K562 (cell line): ENCODE data around the gene FAM118B. TPM values are rescaled to one million over a fixed set of nuclear protein-coding genes. Genes with fewer than 3 reads are reported as not detected.

Experiments used
- ARID1B ChIP-seq: fragments of 450-650 bp; IDR thresholded peaks from 2 replicates; pipeline ENCODE4 v1.6.1; 2016; ENCODE audit warnings: antibody characterized with exemption, mild to moderate bottlenecking, inconsistent platforms
- CLOCK ChIP-seq: fragments of 250-450 bp; sonication (Bioruptor Pico); IDR thresholded peaks from 2 replicates; pipeline ENCODE4 v1.4.0; 2020; ENCODE audit warnings: mild to moderate bottlenecking, moderate library complexity, borderline replicate concordance
- CREB5 ChIP-seq: fragments of 250-450 bp; sonication (Bioruptor Pico); IDR thresholded peaks from 2 replicates; pipeline ENCODE4 v1.5.0; 2020; ENCODE audit warnings: mild to moderate bottlenecking
- ELF2 ChIP-seq: fragments of 250-450 bp; sonication (Bioruptor Pico); IDR thresholded peaks from 2 replicates; pipeline ENCODE4 v1.5.0; 2021; ENCODE audit warnings: mild to moderate bottlenecking
- IRF9 ChIP-seq: fragments of 450-650 bp; IDR thresholded peaks from 2 replicates; pipeline ENCODE4 v1.6.1; 2016; ENCODE audit warnings: missing biosample characterization, missing genetic modification characterization
- JUND ChIP-seq, 2 experiments: IDR thresholded peaks; 2 replicates in 1 of 2; 3 replicates in 1 of 2; pipeline ENCODE4 v1.6.1; 2011; ENCODE audit warnings: borderline replicate concordance in 2 of 2, low read depth in 2 of 2, low read length in 2 of 2, improper control_type of control experiment in 1 of 2, missing biosample characterization in 1 of 2, missing genetic modification characterization in 1 of 2, missing genetic modification reagents in 1 of 2
- MAFK ChIP-seq: IDR thresholded peaks from 2 replicates; pipeline ENCODE4 v1.6.1; 2011; ENCODE audit warnings: low read length, improper control_type of control experiment
- NBN ChIP-seq: fragments of 450-650 bp; IDR thresholded peaks from 2 replicates; pipeline ENCODE4 v1.6.1; 2016; ENCODE audit warnings: low read depth, mild to moderate bottlenecking
- NRF1 ChIP-seq, 2 experiments: fragments of 450-650 bp; IDR thresholded peaks in 1 of 2; conservative IDR thresholded peaks in 1 of 2; 2 replicates each; pipeline ENCODE4 v1.6.1; 2014; ENCODE audit warnings: mild to moderate bottlenecking in 2 of 2
- STAG1 ChIP-seq: sonication (generic); formaldehyde crosslinking; IDR thresholded peaks from 2 replicates; pipeline ENCODE4 v1.5.0; 2020; ENCODE audit warnings: missing genetic modification reagents, borderline replicate concordance
- ZNF197 ChIP-seq: fragments of 200-800 bp; sonication (Bioruptor generic); IDR thresholded peaks from 2 replicates; pipeline ENCODE4 v1.6.1; 2016; ENCODE audit warnings: low read depth, missing genetic modification characterization, missing compliant biosample characterization
- ZNF408 ChIP-seq: fragments of 250-450 bp; sonication (Bioruptor Pico); IDR thresholded peaks from 2 replicates; pipeline ENCODE4 v1.4.0; 2020; ENCODE audit warnings: low read depth, mild to moderate bottlenecking, moderate library complexity
- ZNF644 ChIP-seq: fragments of 200-800 bp; sonication (Bioruptor generic); IDR thresholded peaks from 2 replicates; pipeline ENCODE4 v1.6.1; 2016; ENCODE audit warnings: low read depth, missing genetic modification characterization, missing compliant biosample characterization
- ZNF830 ChIP-seq: fragments of 250-450 bp; sonication (Bioruptor Pico); IDR thresholded peaks from 2 replicates; pipeline ENCODE4 v1.5.0; 2021; ENCODE audit warnings: mild to moderate bottlenecking
- polyA plus RNA-seq, 8 experiments: library from polyadenylated mRNA; depleted of rRNA in 4 of 8; stranded (reverse) in 5 of 8; unstranded in 3 of 8; fragments of >200 nt; fragmentation: Nextera tagmentation in 2 of 8; fragmentation: Illumina TruSeq in 1 of 8; extraction: Ambion mirVana in 2 of 8; extraction: Trizol in 1 of 8; gene quantifications; 2 replicates each; pipeline versions ENCODE4 v1.2.1 to v1.2.3, GENCODE V29; 2011 to 2014; ENCODE audit warnings: inconsistent platforms in 1 of 8, missing spikeins in 1 of 8
- total RNA-seq, 7 experiments: library from RNA; depleted of rRNA in 6 of 7; stranded (reverse); fragments of >200 nt in 6 of 7; fragmentation: Illumina TruSeq in 2 of 7; extraction: Trizol in 2 of 7; gene quantifications; 2 replicates each; pipeline versions ENCODE4 v1.2.1 to v1.2.3, GENCODE V29; 2011 to 2021; ENCODE audit warnings: low replicate concordance in 1 of 7
- TF ChIP-seq, protein P1 (sequence below), 2 experiments: fragments of 450-650 bp; conservative IDR thresholded peaks; 2 replicates each; pipeline ENCODE4 v1.6.1; 2017; ENCODE audit warnings: mild to moderate bottlenecking in 2 of 2, moderate library complexity in 2 of 2
- TF ChIP-seq, protein P2 (sequence below), 2 experiments: fragments of 200-800 bp in 1 of 2; sonication (Bioruptor generic) in 1 of 2; sonication (generic) in 1 of 2; formaldehyde crosslinking in 1 of 2; IDR thresholded peaks in 1 of 2; conservative IDR thresholded peaks in 1 of 2; 2 replicates each; pipeline versions ENCODE4 v1.5.0 to v1.6.1; 2016 to 2020; ENCODE audit warnings: missing compliant biosample characterization in 1 of 2, missing genetic modification characterization in 1 of 2, missing genetic modification reagents in 1 of 2

FAM118B gene
- total and polyA plus RNA-seq, 9 of the 15 experiments (the other 6 are each of a cell fraction or from before 2014, with no cell fraction given): 12.0 to 49.0 (median 22.1) TPM

DNA sequence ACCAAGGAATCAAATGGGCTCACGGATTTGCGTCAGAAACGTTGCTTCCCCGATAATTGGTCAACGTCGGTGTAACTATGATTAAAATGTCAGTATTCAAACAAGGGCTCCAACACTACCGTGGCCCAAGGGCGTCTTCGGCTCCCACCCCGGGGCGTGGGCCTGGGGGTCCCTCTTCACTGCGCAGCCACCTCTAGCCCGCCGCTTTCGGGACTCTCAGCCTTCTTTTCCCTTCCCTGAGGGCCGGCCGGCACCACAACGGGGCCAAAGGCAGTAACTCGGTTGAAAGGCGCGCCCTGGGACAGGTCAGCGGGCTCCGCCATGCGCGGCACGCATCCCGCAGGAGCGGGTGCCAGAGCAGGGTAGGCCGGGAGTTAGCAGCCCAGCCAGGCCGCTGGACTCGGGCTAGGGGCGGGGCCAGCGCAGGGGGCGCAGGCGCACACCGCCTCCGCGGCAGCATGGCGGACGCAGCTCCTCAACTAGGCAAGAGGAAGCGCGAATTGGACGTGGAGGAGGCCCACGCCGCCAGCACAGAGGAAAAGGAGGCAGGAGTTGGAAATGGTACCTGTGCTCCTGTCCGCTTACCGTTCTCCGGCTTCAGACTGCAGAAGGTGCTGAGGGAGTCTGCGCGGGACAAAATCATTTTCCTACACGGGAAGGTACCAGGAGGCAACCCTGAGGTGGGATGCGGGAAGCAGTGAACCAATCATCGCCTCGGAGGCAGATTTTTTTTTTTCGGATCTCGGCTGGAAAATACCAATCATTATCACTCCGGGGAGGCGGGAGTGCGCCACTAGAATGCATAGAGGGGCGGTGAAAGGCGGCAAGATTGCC, 92.3 kb downstream of the FAM118B start, which contains the start of gene DCPS (continued):
- TF ChIP-seq STAG1 (CRISPR knock-in tag): no peak
- no peak for TF ChIP-seq ZNF408 (CRISPR knock-in tag)
- TF ChIP-seq ELF2: no peak
- TF ChIP-seq ARID1B: peak; percentile 46; the same call in 1 of the 2 replicates
- TF ChIP-seq ZNF830 (CRISPR knock-in tag): peak; percentile 71; the same call in 1 of the 2 replicates
- TF ChIP-seq CREB5 (CRISPR knock-in tag): no peak
- no peak for TF ChIP-seq ZNF197 (CRISPR knock-in tag)
- TF ChIP-seq MAFK: no peak
- TF ChIP-seq JUND (IDR thresholded peaks at IDR 0.05; ENCODE audit: borderline replicate concordance, low read depth, low read length): peak; percentile 41
- TF ChIP-seq JUND (tag; IDR thresholded peaks at IDR 0.05; ENCODE audit: borderline replicate concordance, low read depth, low read length): peak; percentile 22; the same call in 1 of the 3 replicates
- TF ChIP-seq, protein P1, sequence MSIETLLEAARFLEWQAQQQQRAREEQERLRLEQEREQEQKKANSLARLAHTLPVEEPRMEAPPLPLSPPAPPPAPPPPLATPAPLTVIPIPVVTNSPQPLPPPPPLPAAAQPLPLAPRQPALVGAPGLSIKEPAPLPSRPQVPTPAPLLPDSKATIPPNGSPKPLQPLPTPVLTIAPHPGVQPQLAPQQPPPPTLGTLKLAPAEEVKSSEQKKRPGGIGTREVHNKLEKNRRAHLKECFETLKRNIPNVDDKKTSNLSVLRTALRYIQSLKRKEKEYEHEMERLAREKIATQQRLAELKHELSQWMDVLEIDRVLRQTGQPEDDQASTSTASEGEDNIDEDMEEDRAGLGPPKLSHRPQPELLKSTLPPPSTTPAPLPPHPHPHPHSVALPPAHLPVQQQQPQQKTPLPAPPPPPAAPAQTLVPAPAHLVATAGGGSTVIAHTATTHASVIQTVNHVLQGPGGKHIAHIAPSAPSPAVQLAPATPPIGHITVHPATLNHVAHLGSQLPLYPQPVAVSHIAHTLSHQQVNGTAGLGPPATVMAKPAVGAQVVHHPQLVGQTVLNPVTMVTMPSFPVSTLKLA (conservative IDR thresholded peaks at IDR 0.05): peak; percentile 66 to 80
- TF ChIP-seq, protein P2, sequence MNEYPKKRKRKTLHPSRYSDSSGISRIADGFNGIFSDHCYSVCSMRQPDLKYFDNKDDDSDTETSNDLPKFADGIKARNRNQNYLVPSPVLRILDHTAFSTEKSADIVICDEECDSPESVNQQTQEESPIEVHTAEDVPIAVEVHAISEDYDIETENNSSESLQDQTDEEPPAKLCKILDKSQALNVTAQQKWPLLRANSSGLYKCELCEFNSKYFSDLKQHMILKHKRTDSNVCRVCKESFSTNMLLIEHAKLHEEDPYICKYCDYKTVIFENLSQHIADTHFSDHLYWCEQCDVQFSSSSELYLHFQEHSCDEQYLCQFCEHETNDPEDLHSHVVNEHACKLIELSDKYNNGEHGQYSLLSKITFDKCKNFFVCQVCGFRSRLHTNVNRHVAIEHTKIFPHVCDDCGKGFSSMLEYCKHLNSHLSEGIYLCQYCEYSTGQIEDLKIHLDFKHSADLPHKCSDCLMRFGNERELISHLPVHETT (CRISPR knock-in tag; conservative IDR thresholded peaks at IDR 0.05 in 1 of 2, IDR thresholded peaks at IDR 0.05 in 1 of 2): peak in 1 of 2 experiments; percentile 60; a peak in 1 of 4 replicates
- TF ChIP-seq IRF9 (tag): no peak
- TF ChIP-seq NRF1 (conservative IDR thresholded peaks at IDR 0.05 in 1 of 2, IDR thresholded peaks at IDR 0.05 in 1 of 2): peak; percentile 94 to 96
- peak; percentile 63 for TF ChIP-seq ZNF644 (tag)
- no peak for TF ChIP-seq CLOCK (CRISPR knock-in tag)
- TF ChIP-seq NBN: no peak
